GM13976 (cell line): ENCODE results near the gene TMEM26.
"Not testable (repeated sequence)": the region's sequence is repeated elsewhere in the genome, so short reads cannot be mapped to it uniquely, and the experiment has no call there.

Source experiments
- DNase-seq: peaks from one replicate; pipeline ENCODE4 v3.0.0; 2012; ENCODE audit warnings: low spot score
- CTCF ChIP-seq: IDR thresholded peaks from 2 replicates; pipeline ENCODE4 v1.5.1; 2012; ENCODE audit warnings: borderline replicate concordance, mild to moderate bottlenecking; ENCODE audit not compliant: insufficient read depth; ENCODE audit errors: extremely low read depth, missing control alignments, control extremely low read depth
- in situ Hi-C: fragments of 300-500 bp; cut with MboI; formaldehyde crosslinking; loops from one replicate; pipeline ENCODE4 v1.12.0; 2022; ENCODE audit warnings: low sequenced_read_pairs, mixed read lengths, inconsistent platforms; ENCODE audit not compliant: unreplicated experiment

Gene TMEM26

GRCh38 chr10:61398366-61399129 lies 54.6 kb downstream of the TMEM26 start:
- DNase-seq = no peak
- in situ Hi-C loops = no loop called here
- TF ChIP-seq CTCF = no peak

- no peak for DNase-seq
- no peak for TF ChIP-seq CTCF
- in situ Hi-C loops = no loop called here
Measured at GRCh38 chr10:61397175-61397986, 55.8 kb downstream of the TMEM26 start.

- no peak for TF ChIP-seq CTCF
- in situ Hi-C loops = no loop called here
- DNase-seq = no peak
Measured at GRCh38 chr10:61391281-61391680, 61.9 kb downstream of the TMEM26 start.

- in situ Hi-C loops = no loop called here
- no peak for DNase-seq
- TF ChIP-seq CTCF = no peak
Measured at GRCh38 chr10:61390851-61391250, 62.3 kb downstream of the TMEM26 start.

GRCh38 chr10:61389887-61390286 lies 63.3 kb downstream of the TMEM26 start:
- no peak for TF ChIP-seq CTCF
- in situ Hi-C loops = no loop called here
- no peak for DNase-seq

GRCh38 chr10:61388986-61389385 lies 64.2 kb downstream of the TMEM26 start:
- DNase-seq, in situ Hi-C loops: not testable (repeated sequence)
